Measurements from ENCODE around the gene SRRM3.
A peak's percentile ranks its signal among the peaks of the same experiment; 100 is the strongest.
"Not testable (repeated sequence)": the region's sequence is repeated elsewhere in the genome, so short reads cannot be mapped to it uniquely, and the experiment has no call there.

The SRRM3 gene

GRCh38 chr7:76267894-76268183, 66.1 kb downstream of the SRRM3 start:
- no peak for DNase-seq

DNA sequence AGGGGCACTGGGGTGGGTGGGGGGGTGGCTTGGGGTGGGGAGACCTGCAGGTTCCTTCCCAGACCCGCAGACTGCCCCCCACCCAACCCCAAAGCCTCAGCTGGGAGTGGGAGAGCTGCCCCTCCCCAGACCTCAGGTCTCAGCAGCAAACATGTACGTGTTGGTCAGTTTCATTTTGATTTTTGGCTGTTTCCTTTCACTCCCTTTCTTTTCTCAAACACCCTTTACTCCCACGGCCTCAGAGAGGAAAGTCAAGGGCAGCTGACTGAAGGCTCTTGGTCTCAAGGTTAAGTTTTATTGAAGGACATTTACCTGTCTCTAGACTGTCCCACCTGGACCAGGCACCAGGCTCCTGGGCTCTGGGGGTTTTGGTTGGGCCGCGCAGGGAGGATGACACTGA, 66.7 kb downstream of the SRRM3 start:
- DNase-seq = no peak

- DNase-seq = no peak
These were observed 68.2 kb downstream of the SRRM3 start for GRCh38 chr7:76269895-76270294.

DNA sequence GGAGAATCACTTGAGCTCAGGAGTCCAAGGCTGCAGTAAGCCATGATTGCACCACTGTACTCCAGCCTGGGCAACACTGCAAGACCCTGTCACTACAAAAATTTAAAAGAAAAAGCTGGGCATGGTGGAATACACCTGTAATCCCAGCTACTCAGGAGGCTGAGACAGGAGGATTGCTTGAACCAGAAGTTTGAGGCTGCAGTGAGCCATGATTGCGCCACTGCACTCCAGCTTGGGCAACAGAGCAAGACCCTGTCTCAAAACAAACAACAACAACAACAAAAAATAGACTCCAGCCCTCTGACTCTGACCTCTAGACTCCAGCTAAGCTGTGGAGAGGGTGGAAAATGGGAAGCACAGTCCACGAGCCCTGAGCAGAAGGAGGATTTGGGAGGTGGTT, 69.7 kb downstream of the SRRM3 start:
- DNase-seq = not testable (repeated sequence)

DNA sequence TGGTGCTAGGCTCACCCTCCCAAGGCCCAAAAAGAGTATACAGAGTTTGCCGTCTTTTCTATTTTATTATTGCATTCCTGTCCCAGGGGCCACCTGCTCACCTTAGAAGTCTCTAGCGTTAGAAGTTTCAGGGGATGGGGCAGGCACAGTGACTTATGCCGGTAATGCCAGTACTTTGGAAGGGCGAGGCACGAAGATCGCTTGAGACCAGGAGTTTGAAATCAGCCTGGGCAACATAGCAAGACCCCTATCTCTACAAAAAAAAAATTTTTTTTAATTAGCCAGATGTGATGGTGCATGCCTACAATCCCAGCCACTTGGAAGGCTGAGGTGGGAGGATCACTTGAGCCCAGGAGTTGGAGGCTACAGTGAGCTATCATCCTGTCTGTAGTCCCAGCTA, 70.4 kb downstream of the SRRM3 start:
- no peak for DNase-seq

DNA sequence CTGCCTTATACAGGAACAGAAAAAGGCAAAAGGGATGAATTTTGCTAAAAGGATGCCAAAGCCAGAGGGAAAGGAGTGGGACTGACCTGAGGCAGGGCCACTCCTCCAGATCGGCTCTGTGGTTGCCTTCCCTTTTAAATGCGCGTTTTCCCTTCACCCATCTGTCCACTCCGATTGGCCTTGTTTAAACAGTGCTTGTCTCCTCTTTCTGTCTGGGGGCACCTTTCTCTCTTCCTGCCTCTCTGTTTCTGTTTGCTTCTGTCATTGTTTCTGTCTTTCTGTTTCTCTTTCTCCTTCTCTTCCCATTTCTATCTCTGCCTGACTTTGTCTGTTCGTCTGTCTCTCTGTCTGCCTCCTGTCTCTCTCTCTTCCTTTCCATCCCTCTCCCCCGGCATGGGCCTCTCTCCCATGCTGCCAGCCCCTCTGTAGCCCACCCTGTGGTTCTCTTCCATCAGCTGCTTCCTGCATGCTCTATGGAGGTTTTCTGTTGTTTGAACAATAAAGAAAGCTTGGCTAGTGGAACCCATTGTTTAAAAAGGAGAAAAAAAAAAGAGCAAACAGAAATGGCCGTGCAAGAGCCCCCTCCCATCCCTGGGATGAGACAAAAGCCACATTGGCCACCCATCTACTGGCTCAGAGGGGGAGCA, 71.3 kb downstream of the SRRM3 start:
- DNase-seq = no peak

DNA sequence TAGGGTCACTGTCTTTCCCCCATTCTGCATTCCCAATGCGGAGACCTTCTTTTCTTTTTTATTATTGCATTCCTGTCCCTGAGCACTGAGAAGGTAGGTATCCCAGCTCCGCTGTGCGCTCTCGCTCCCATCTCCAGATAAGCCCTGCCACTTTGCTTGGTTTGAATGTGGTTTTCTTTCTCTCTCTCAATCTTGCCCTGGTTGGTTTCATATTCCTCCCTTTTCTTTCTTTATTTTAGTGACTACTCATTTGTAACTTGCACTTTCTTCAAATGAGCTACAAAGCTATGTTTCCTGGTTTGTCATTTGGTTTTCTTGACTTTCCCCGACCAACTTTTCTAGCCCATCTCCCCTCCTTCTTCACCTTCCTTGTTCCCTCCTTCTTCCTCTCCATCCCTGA, 71.8 kb downstream of the SRRM3 start:
- DNase-seq = no peak

GRCh38 chr7:76278540-76278939, 76.8 kb downstream of the SRRM3 start:
- DNase-seq = no peak

DNA sequence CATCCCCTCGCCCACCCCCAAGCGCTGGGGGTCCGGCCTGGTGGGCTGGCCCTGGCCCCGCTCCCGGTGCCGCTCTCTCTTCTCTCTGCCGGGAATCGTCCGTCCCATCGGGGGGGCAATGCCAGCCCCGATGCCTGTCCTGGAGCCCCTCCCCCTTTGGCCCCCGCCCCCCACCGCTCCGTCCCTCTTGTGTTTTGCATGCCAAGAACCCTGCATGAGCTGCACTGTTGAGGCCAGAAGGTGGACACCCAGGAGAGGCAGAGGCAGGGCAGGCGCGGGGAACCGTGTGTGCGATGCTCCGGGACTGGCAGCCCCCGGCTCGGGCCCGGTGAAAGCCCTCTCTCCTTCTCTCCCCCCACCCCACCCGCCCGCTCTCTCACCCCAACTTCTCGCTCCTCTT, 78.7 kb downstream of the SRRM3 start:
- no peak for DNase-seq

DNA sequence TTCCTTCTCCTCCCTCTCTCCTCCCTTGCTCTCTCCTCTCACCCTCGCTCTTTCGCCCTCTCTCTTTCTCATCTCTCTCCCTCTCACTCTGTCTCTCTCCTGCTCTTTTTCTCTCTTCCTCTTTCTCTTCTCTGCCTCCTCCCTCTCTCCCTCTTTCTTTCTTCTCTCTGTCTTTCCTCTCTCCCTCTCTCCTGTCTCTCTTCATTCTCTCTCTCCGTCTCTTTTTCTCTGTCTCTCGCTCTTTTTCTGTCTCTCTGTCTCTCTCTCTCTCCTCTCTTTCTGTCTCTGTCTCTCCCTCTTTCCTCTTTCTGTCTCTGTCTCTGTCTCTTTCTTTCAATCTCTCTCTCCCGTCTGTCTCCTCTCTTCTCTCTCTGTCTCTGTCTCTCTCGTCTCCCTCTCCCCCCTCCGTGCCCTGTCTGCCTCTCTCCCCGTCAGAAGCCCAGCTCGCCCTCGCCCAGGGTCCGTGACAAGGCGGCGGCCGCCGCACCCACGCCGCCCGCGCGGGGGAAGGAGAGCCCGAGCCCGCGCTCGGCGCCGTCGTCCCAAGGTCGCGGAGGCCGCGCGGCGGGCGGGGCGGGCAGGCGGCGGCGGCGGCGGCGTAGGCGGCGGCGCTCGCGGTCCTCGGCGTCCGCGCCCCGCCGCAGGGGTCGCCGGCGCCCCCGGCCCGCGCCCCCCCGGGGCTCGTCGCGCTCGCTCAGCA, 79.5 kb downstream of the SRRM3 start:
- DNase-seq = no peak

DNA sequence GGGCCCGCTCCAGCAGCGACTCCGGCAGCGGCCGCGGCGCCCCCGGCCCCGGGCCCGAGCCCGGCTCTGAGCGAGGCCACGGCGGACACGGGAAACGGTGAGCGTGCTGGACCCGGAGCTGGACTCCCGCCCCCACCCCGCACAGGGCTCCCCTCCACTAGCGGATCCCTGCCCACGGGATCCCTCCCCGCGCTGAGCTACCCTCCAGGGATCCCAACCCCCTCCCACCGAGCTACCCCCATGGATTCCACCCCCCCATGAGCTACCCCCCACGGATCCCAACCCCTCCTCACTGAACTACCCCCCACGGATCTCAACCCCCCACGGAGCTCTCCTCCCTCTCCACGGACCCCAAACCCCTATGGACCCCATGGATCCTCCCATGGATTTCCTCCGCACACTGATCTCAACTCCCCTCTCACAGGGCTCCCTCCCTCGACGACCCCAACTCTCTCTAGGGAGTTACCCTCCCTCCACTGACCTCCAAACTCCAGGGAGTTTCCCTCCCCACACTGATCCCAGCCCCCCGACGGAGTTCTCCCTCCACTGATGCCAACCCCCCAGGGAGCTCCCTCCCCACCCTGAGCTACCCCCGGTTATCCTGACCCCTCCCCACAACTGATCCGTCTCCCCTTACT, 80.1 kb downstream of the SRRM3 start:
- no peak for DNase-seq

DNA sequence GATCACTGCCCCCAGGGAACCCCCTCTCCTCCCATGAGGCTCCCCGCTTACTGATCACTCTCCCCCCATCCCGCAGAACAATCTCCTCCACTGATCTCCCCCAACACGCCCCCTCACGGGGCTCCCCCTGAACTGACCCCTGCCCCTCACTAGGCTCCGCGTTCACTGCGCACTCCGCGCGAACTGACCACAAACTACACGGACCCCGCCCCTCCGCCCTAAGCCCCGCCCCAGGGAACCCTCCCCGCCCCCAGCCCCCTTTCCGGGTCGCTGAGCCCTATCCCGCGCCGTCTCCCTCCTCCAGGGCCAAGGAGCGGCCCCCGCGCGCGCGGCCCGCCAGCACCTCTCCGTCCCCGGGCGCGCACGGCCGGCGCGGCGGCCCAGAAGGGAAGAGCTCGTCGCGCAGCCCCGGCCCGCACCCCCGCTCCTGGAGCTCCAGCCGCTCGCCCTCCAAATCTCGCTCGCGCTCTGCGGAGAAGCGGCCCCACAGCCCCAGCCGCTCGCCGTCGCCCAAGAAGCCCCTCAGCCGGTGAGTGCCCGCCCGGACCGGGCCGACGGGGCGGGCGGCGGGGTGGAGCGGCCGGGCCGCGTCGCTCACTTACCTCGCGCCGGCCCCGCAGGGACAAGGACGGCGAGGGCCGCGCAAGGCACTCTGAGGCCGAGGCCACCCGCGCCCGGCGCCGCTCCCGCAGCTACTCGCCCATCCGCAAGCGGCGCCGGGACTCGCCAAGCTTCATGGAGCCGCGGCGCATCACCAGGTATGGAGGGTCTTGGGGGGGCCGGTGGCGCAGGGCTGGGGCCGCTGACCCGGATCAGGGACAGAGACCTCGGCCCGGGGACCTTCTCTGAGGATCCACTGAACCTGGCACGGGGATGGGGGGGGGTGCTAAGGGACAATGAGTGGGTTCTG, 80.9 kb downstream of the SRRM3 start:
- DNase-seq = no peak

DNA sequence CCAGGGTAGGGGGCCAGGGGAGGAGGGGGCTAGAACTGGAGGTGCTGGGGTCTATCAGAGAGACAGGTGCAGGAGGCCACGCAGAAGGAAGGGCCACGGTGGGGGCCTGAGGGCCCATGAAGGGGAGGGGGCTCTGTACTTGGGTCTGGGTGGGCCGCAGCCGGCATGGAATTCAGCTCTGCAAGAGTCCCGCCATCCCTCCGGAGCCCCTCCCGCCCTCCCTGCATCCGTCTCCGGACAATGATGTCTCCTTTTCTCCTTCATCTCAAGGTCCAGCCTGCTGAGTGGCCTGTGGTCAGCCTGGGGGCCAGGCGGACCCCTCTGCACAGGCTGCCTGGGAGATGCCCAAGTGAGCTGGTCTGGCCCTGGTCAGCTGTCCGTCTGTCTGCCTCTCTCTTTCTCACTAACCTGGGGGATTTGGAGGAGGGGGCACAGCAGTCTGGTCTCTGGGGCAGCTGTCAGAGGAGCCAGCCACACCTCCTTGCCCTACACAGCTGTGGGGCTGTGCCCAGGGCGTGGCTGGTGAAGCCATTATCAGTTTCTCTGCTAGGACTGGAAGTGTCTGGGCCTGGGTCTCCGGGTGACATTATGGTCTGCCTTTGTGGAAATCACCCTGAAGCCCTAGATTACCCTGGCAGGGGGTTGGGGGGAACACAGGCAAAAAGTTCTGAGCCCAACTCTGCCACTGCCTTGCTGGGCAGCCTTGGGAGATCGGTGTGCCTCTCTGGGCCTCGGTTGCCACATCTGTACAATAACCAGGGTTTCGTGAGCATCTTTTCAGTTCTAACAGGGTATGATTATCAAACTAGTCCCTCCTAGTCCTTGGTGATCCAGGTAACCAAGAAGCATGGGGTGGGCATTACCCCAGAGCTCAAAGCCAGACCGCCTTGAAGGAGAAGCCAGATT, 81.8 kb downstream of the SRRM3 start:
- no peak for DNase-seq

- DNase-seq = no peak
These were observed 84.1 kb downstream of the SRRM3 start for GRCh38 chr7:76285604-76286374.

- no peak for DNase-seq
These were observed 85.2 kb downstream of the SRRM3 start for GRCh38 chr7:76286842-76287403.

- DNase-seq = not testable (repeated sequence)
These were observed 89.2 kb downstream of the SRRM3 start for GRCh38 chr7:76290847-76291350.

GRCh38 chr7:76291351-76292212, 89.9 kb downstream of the SRRM3 start:
- DNase-seq = peak; percentile 82

DNA sequence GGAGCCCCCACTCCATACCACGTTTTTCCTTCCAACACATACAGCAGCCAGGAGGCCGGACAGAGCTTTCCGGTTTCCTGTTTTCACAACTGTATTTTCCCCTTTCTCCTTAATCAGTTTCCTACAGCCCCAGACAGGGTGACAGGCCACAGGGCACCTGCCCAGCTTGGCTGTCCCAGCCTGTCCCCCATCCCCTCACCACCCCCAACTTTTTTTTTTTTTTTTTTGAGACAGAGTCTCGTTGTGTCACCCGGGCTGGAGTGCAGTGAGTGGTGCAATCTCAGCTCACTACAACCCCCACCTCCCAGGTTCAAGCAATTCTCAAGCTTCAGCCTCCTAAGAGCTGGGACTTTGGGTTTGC, 90.5 kb downstream of the SRRM3 start:
- DNase-seq = no peak

- not testable (repeated sequence) for DNase-seq
These were observed 91.2 kb downstream of the SRRM3 start for GRCh38 chr7:76292911-76293310.

DNA sequence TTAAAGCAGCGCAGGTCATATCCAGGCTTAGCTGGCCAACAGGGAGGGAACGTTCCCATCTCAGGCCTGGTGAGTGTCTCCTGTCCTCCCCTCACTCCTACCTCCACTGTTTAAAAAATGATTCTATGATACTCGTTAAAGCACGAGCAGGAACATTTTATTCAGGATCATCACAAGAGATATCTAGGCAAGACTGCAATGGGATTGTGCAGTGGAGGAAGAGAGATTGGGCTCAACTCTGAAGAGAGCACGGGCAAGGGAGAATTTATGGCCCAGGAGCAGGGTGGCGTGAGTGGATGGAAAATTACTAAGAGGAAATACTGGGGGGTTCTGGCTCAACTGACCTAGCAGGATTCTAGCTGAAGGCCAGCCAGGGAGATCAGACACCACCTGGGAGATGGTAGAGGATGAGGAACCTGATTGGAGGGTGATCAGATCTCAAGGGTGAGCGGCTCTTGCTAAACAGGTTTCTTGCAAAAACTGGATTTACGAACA, 91.8 kb downstream of the SRRM3 start:
- DNase-seq = no peak

All from activated naive CD4-positive, alpha-beta T cell treated with anti-CD3 and anti-CD28 coated beads, Interleukin-2, amount 50 U/mL, for 16 hours (primary cell).